ENCODE results near the gene PIP4K2B. TPM values are rescaled to one million over a fixed set of nuclear protein-coding genes. Genes with fewer than 3 reads are reported as not detected.

The PIP4K2B gene
- total RNA-seq, 2 donors from 2014 or later, result 74.3 to 91.6 TPM

- H3K9me3 ChIP-seq (ENCODE audit: control insufficient read depth, low read length), result no peaks in the 10 kb centered on the region
- peaks cover 7% of the 10 kb centered on the region for H3K27me3 Mint-ChIP-seq (ENCODE audit: insufficient read depth)
- H3K4me1 Mint-ChIP-seq, result no peaks in the 10 kb centered on the region
- peaks cover 32% of the 10 kb centered on the region for H3K36me3 Mint-ChIP-seq (ENCODE audit: low read depth)
- TF ChIP-seq CTCF (conservative IDR thresholded peaks at IDR 0.05), result no peak
- no peak overlapping the region for H3K4me3 Mint-ChIP-seq
- H3K4me3 ChIP-seq (ENCODE audit: low read length), result no peak overlapping the region
- H3K36me3 ChIP-seq (ENCODE audit: control insufficient read depth, insufficient read depth, low read length), result peaks cover 39% of the 10 kb centered on the region
- no peak for DNase-seq
- no peaks in the 10 kb centered on the region for H3K9me3 Mint-ChIP-seq
- no peak overlapping the region for H3K9ac ChIP-seq (ENCODE audit: extremely low read depth, low read length, poor library complexity, severe bottlenecking)
- H3K27me3 ChIP-seq (ENCODE audit: control insufficient read depth, insufficient read depth, low read length, poor library complexity, severe bottlenecking), result no peaks in the 10 kb centered on the region
- no peak overlapping the region for H3K27ac ChIP-seq (ENCODE audit: low read depth, low read length)
- no peaks in the 10 kb centered on the region for H3K4me1 ChIP-seq (ENCODE audit: control insufficient read depth, insufficient read depth, low read length)
- no peak overlapping the region for H3K27ac Mint-ChIP-seq
- 90 to 91% methylated on average over 10 of the region's 10 CpGs for WGBS, 2 experiments (ENCODE audit: insufficient coverage in 1 of 2, insufficient read length in 1 of 2)
Measured at GRCh38 chr17:38725066-38725465, 74.3 kb downstream of the PIP4K2B start.

GRCh38 chr17:38724337-38724988 lies 74.9 kb downstream of the PIP4K2B start:
- no peak for TF ChIP-seq CTCF (conservative IDR thresholded peaks at IDR 0.05)
- H3K27me3 ChIP-seq (ENCODE audit: control insufficient read depth, insufficient read depth, low read length, poor library complexity, severe bottlenecking), result no peaks in the 10 kb centered on the region
- Mint-ChIP-seq H3K4me1 (no peaks in the 10 kb centered on the region), H3K27me3 (ENCODE audit: insufficient read depth) (peaks cover 7% of the 10 kb centered on the region), H3K9me3 (no peaks in the 10 kb centered on the region), H3K4me3 (no peak overlapping the region), H3K27ac (no peak overlapping the region), H3K36me3 (ENCODE audit: low read depth) (peaks cover 34% of the 10 kb centered on the region)
- H3K4me1 ChIP-seq (ENCODE audit: control insufficient read depth, insufficient read depth, low read length), result no peaks in the 10 kb centered on the region
- H3K9ac ChIP-seq (ENCODE audit: extremely low read depth, low read length, poor library complexity, severe bottlenecking), result no peak overlapping the region
- no peaks in the 10 kb centered on the region for H3K9me3 ChIP-seq (ENCODE audit: control insufficient read depth, low read length)
- no peak overlapping the region for H3K27ac ChIP-seq (ENCODE audit: low read depth, low read length)
- 88 to 96% methylated on average over 8 to 16 of the region's 16 CpGs for WGBS, 2 experiments (ENCODE audit: insufficient coverage in 1 of 2, insufficient read length in 1 of 2)
- DNase-seq, result no peak
- H3K36me3 ChIP-seq (ENCODE audit: control insufficient read depth, insufficient read depth, low read length), result peaks cover 39% of the 10 kb centered on the region
- H3K4me3 ChIP-seq (ENCODE audit: low read length), result no peak overlapping the region

GRCh38 chr17:38721802-38722201 lies 77.6 kb downstream of the PIP4K2B start:
- DNase-seq, result no peak
- H3K27ac ChIP-seq (ENCODE audit: low read depth, low read length), result no peak overlapping the region
- H3K36me3 Mint-ChIP-seq (ENCODE audit: low read depth), result peaks cover 49% of the 10 kb centered on the region
- no peak overlapping the region for H3K9ac ChIP-seq (ENCODE audit: extremely low read depth, low read length, poor library complexity, severe bottlenecking)
- H3K4me3 ChIP-seq (ENCODE audit: low read length), result no peak overlapping the region
- 94% methylated on average over 16 of the region's 16 CpGs; no CpG with 5 or more reads in 1 of the 2 experiments for WGBS, 2 experiments (ENCODE audit: insufficient coverage in 1 of 2, insufficient read length in 1 of 2)
- no peak for TF ChIP-seq CTCF (conservative IDR thresholded peaks at IDR 0.05)
- no peaks in the 10 kb centered on the region for H3K4me1 ChIP-seq (ENCODE audit: control insufficient read depth, insufficient read depth, low read length)
- H3K4me3 Mint-ChIP-seq, result no peak overlapping the region
- H3K9me3 Mint-ChIP-seq, result no peaks in the 10 kb centered on the region
- no peak overlapping the region for H3K27ac Mint-ChIP-seq
- H3K27me3 ChIP-seq (ENCODE audit: control insufficient read depth, insufficient read depth, low read length, poor library complexity, severe bottlenecking), result no peaks in the 10 kb centered on the region
- H3K27me3 Mint-ChIP-seq (ENCODE audit: insufficient read depth), result peaks cover 3% of the 10 kb centered on the region
- no peaks in the 10 kb centered on the region for H3K9me3 ChIP-seq (ENCODE audit: control insufficient read depth, low read length)
- H3K36me3 ChIP-seq (ENCODE audit: control insufficient read depth, insufficient read depth, low read length), result peaks cover 56% of the 10 kb centered on the region
- H3K4me1 Mint-ChIP-seq, result peaks cover 2% of the 10 kb centered on the region
